ENCODE results near the gene POLR3H.

DNA sequence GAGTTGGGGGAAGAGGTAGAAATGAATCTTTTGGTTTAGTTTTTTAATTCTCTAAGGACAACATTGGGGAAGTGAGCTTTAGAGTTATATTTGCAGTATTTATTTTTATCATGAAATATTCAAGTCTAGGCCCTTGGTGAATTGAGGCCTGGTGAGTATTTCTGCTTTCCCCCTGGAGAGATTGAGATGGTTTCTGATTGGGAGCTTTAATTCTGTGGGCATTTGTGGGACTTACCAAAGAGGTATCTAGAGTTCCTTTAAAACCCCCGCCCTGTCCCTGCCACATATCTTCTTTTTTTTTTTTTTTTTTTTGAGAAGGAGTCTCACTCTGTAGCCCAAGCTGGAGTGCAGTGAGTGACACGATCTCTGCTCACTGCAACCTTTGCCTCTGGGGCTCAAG is 65.8 kb downstream of the POLR3H start:
- TF ChIP-seq, protein P1, sequence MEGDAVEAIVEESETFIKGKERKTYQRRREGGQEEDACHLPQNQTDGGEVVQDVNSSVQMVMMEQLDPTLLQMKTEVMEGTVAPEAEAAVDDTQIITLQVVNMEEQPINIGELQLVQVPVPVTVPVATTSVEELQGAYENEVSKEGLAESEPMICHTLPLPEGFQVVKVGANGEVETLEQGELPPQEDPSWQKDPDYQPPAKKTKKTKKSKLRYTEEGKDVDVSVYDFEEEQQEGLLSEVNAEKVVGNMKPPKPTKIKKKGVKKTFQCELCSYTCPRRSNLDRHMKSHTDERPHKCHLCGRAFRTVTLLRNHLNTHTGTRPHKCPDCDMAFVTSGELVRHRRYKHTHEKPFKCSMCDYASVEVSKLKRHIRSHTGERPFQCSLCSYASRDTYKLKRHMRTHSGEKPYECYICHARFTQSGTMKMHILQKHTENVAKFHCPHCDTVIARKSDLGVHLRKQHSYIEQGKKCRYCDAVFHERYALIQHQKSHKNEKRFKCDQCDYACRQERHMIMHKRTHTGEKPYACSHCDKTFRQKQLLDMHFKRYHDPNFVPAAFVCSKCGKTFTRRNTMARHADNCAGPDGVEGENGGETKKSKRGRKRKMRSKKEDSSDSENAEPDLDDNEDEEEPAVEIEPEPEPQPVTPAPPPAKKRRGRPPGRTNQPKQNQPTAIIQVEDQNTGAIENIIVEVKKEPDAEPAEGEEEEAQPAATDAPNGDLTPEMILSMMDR (IDR thresholded peaks at IDR 0.05) = no peak
- no peak for TF ChIP-seq POLR2AphosphoS5 (IDR thresholded peaks at IDR 0.05)
